ENCODE results near the gene CA10.

CA10 gene

GRCh38 chr17:52105591-52105990, 52.9 kb downstream of the CA10 start:
- Histone ChIP-seq H3F3A (ENCODE audit: low read depth) (no peaks in the 10 kb centered on the region), H4K20me1 (ENCODE audit: insufficient read depth, low read length, poor library complexity, severe bottlenecking) (no peaks in the 10 kb centered on the region), H3K9me3 (ENCODE audit: insufficient read depth, low read depth, low read length) (no peaks in the 10 kb centered on the region), H3K4me3 (ENCODE audit: low read length, poor library complexity, severe bottlenecking) (no peak overlapping the region), H3K27me3 (ENCODE audit: insufficient read depth, low read length, poor library complexity, severe bottlenecking) (no peaks in the 10 kb centered on the region), H2AFZ (ENCODE audit: low read length) (no peak overlapping the region), H3K9ac (ENCODE audit: low read depth, low read length, poor library complexity, severe bottlenecking) (no peak overlapping the region), H3K79me2 (ENCODE audit: insufficient read depth, low read length) (no peaks in the 10 kb centered on the region), H3K4me1 (ENCODE audit: insufficient read depth, low read length, poor library complexity, severe bottlenecking) (no peaks in the 10 kb centered on the region), H3K4me2 (ENCODE audit: low read depth, low read length, poor library complexity, severe bottlenecking) (no peak overlapping the region), H3K36me3 (ENCODE audit: insufficient read depth, low read length) (no peaks in the 10 kb centered on the region), H3K9me2 (replicated peaks; ENCODE audit: low read depth, low read length) (no peaks in the 10 kb centered on the region)
- TF ChIP-seq CTCF (conservative IDR thresholded peaks at IDR 0.05; ENCODE audit: low read length): no peak
- TF ChIP-seq EZH2phosphoT487 (IDR thresholded peaks at IDR 0.05; ENCODE audit: borderline replicate concordance): no peak

- no peaks in the 10 kb centered on the region for H3F3A ChIP-seq (ENCODE audit: low read depth)
- H2AFZ ChIP-seq (ENCODE audit: low read length): no peak overlapping the region
- H4K20me1 ChIP-seq (ENCODE audit: insufficient read depth, low read length, poor library complexity, severe bottlenecking): no peaks in the 10 kb centered on the region
- no peaks in the 10 kb centered on the region for H3K36me3 ChIP-seq (ENCODE audit: insufficient read depth, low read length)
- TF ChIP-seq EZH2phosphoT487 (IDR thresholded peaks at IDR 0.05; ENCODE audit: borderline replicate concordance) (no peak), CTCF (conservative IDR thresholded peaks at IDR 0.05; ENCODE audit: low read length) (no peak)
- H3K9me2 ChIP-seq (replicated peaks; ENCODE audit: low read depth, low read length): no peaks in the 10 kb centered on the region
- H3K9ac ChIP-seq (ENCODE audit: low read depth, low read length, poor library complexity, severe bottlenecking): no peak overlapping the region
- no peaks in the 10 kb centered on the region for H3K4me1 ChIP-seq (ENCODE audit: insufficient read depth, low read length, poor library complexity, severe bottlenecking)
- H3K9me3 ChIP-seq (ENCODE audit: insufficient read depth, low read depth, low read length): no peaks in the 10 kb centered on the region
- no peaks in the 10 kb centered on the region for H3K79me2 ChIP-seq (ENCODE audit: insufficient read depth, low read length)
- H3K4me2 ChIP-seq (ENCODE audit: low read depth, low read length, poor library complexity, severe bottlenecking): no peak overlapping the region
- H3K4me3 ChIP-seq (ENCODE audit: low read length, poor library complexity, severe bottlenecking): no peak overlapping the region
- no peaks in the 10 kb centered on the region for H3K27me3 ChIP-seq (ENCODE audit: insufficient read depth, low read length, poor library complexity, severe bottlenecking)
Measured at GRCh38 chr17:52096056-52096455, 62.5 kb downstream of the CA10 start.

GRCh38 chr17:52084176-52084575, 74.3 kb downstream of the CA10 start:
- Histone ChIP-seq H3K4me1 (ENCODE audit: insufficient read depth, low read length, poor library complexity, severe bottlenecking) (no peaks in the 10 kb centered on the region), H3K9me3 (ENCODE audit: insufficient read depth, low read depth, low read length) (no peaks in the 10 kb centered on the region), H3K9me2 (replicated peaks; ENCODE audit: low read depth, low read length) (no peaks in the 10 kb centered on the region), H4K20me1 (ENCODE audit: insufficient read depth, low read length, poor library complexity, severe bottlenecking) (no peaks in the 10 kb centered on the region), H2AFZ (ENCODE audit: low read length) (no peak overlapping the region), H3K79me2 (ENCODE audit: insufficient read depth, low read length) (no peaks in the 10 kb centered on the region), H3K36me3 (ENCODE audit: insufficient read depth, low read length) (no peaks in the 10 kb centered on the region), H3K27me3 (ENCODE audit: insufficient read depth, low read length, poor library complexity, severe bottlenecking) (no peaks in the 10 kb centered on the region), H3K4me3 (ENCODE audit: low read length, poor library complexity, severe bottlenecking) (no peak overlapping the region), H3F3A (ENCODE audit: low read depth) (no peaks in the 10 kb centered on the region), H3K4me2 (ENCODE audit: low read depth, low read length, poor library complexity, severe bottlenecking) (no peak overlapping the region), H3K9ac (ENCODE audit: low read depth, low read length, poor library complexity, severe bottlenecking) (no peak overlapping the region)
- TF ChIP-seq CTCF (conservative IDR thresholded peaks at IDR 0.05; ENCODE audit: low read length) (no peak), EZH2phosphoT487 (IDR thresholded peaks at IDR 0.05; ENCODE audit: borderline replicate concordance) (no peak)
